Right lobe of liver (tissue), 6 donors: ENCODE measurements around the gene IFITM10. TPM values are rescaled to one million over a fixed set of nuclear protein-coding genes. Genes with fewer than 3 reads are reported as not detected.

Source experiments
- ATAC-seq, 4 donors: fragments of 200-7000 bp; cut with Tn5 transposase; one replicate each; pipeline ENCODE4 v1.9.1; 2020; ENCODE audit warnings: mild to moderate bottlenecking in 4 of 4, moderate library complexity in 4 of 4
- DNase-seq, 3 donors: peaks; one replicate each; pipeline ENCODE4 v3.0.0-alpha.2; 2020
- H3K27ac ChIP-seq, 3 donors: fragments of 200-600 bp; one replicate each; pipeline ENCODE4 v1.8.0; 2022
- H3K27me3 ChIP-seq, 2 donors: fragments of 200-600 bp; one replicate each; pipeline ENCODE4 v1.8.0; 2022
- H3K36me3 ChIP-seq, 4 donors: fragments of 200-600 bp; sonication (generic) in 1 of 4; one replicate each; pipeline versions ENCODE4 v1.5.1 to v1.8.0; 2017 to 2022; ENCODE audit warnings: control low read depth in 1 of 4
- H3K4me1 ChIP-seq, 4 donors: fragments of 200-600 bp; sonication (generic) in 1 of 4; one replicate each; pipeline versions ENCODE4 v1.5.1 to v1.8.0; 2017 to 2022; ENCODE audit warnings: control low read depth in 1 of 4
- H3K4me3 ChIP-seq, 3 donors: fragments of 200-600 bp; one replicate each; pipeline ENCODE4 v1.8.0; 2022
- H3K9me3 ChIP-seq, 4 donors: fragments of 200-600 bp; sonication (generic) in 1 of 4; one replicate each; pipeline versions ENCODE4 v1.5.1 to v1.8.0; 2017 to 2022; ENCODE audit warnings: control low read depth in 1 of 4
- CTCF ChIP-seq, 4 donors: fragments of 200-600 bp in 3 of 4; fragments of 450-650 bp in 1 of 4; IDR thresholded peaks; one replicate each; pipeline versions ENCODE4 v1.5.1 to v1.8.0; 2016 to 2022; ENCODE audit warnings: antibody characterized with exemption in 4 of 4, mild to moderate bottlenecking in 2 of 4
- POLR2A ChIP-seq: fragments of 450-650 bp; IDR thresholded peaks from one replicate; pipeline ENCODE4 v1.6.1; 2017; ENCODE audit warnings: antibody characterized with exemption, mild to moderate bottlenecking
- WGBS: methylation state at CpG from one replicate; pipeline ENCODE4 v1.1.6; 2018; ENCODE audit warnings: low coverage, low lambda C conversion rate; ENCODE audit not compliant: insufficient coverage; ENCODE audit errors: missing lambda C conversion rate; 5-methylcytosine and 5-hydroxymethylcytosine counted together
- intact Hi-C, 2 donors: fragments of 100-400 bp; cut with DNase I; formaldehyde crosslinking; loops; one replicate each; pipeline versions ENCODE4 v1.11.2 to v1.14.1; 2022
- total RNA-seq, 6 experiments: library from RNA; depleted of rRNA in 2 of 6; stranded (reverse); fragments of >200 nt in 2 of 6; fragmentation: NEBNext Ultra II Directional in 3 of 6; extraction: Animal tissue kit (Norgen Biotek cat#: 25700) in 3 of 6; gene quantifications; one replicate each; pipeline versions ENCODE4 v1.1.0 to v1.2.4, GENCODE V29; 2016 to 2023
- donor health status: DM: no; HTN: yes; CAD: no.
- donor health status: DM: no; HTN: no; CAD: no.
- donor health status: DM: no; HTN: no; CAD: no.
- donor health status: DM: no; HTN: yes; CAD: no.
- donor health status: DM: no; HTN: yes; CAD: no.

The IFITM10 gene
- total RNA-seq, 6 experiments from 2014 or later: 1.3 to 11.4 (median 6.7) TPM

- Histone ChIP-seq H3K4me1 (peaks cover 0 to 12% (median 0%) of the 10 kb centered on the region in 4 donors), H3K4me3 (no peak overlapping the region), H3K27me3 (no peaks in the 10 kb centered on the region), H3K36me3 (peaks cover 0 to 33% (median 23%) of the 10 kb centered on the region in 4 donors), H3K27ac (peak overlapping the region; percentile 33 to 50 (median 44)), H3K9me3 (no peaks in the 10 kb centered on the region)
- TF ChIP-seq CTCF (IDR thresholded peaks at IDR 0.05) (no peak), POLR2A (no peak)
- intact Hi-C loops: loop anchor here in 1 of 2 donors (10.0 kb wide), 1 partner anchor 644 kb away; no protein-coding TSS in a partner anchor
- ATAC-seq: peak; percentile 8 to 41 (median 24)
- WGBS: 60% methylated on average over 3 of the region's 14 CpGs
- no peak for DNase-seq
These were observed 590 bp upstream of the IFITM10 start for GRCh38 chr11:1750840-1751530.

- peak overlapping the region; percentile 36 to 45 (median 42) for H3K4me3 ChIP-seq
- peak overlapping the region; percentile 33 to 69 (median 44) for H3K27ac ChIP-seq
- peaks cover 0 to 8% (median 0%) of the 10 kb centered on the region in 4 donors for H3K4me1 ChIP-seq
- no peaks in the 10 kb centered on the region for H3K27me3 ChIP-seq
- DNase-seq (peak in 1 of 3 donors; percentile 43), ATAC-seq (peak; percentile 1 to 7 (median 4))
- peaks cover 0 to 22% (median 13%) of the 10 kb centered on the region in 4 donors for H3K36me3 ChIP-seq
- WGBS: 19% methylated on average over 9 of the region's 25 CpGs
- intact Hi-C loops: loop anchor here in 1 of 2 donors (10.0 kb wide), 2 partner anchors 95 to 645 kb away; no protein-coding TSS in a partner anchor
- H3K9me3 ChIP-seq: no peaks in the 10 kb centered on the region
- TF ChIP-seq POLR2A (no peak), CTCF (IDR thresholded peaks at IDR 0.05) (no peak)
These were observed 722 bp downstream of the IFITM10 start for GRCh38 chr11:1749395-1750351.

GRCh38 chr11:1748636-1749394 is 1.6 kb downstream of the IFITM10 start:
- H3K27ac ChIP-seq: peak overlapping the region; percentile 33 to 69 (median 44)
- WGBS: 6% methylated on average over 9 of the region's 84 CpGs
- H3K27me3 ChIP-seq: no peaks in the 10 kb centered on the region
- ATAC-seq (peak in 3 of 4 donors; percentile 1), DNase-seq (peak in 2 of 3 donors; percentile 46 to 51)
- peaks cover 0 to 8% (median 0%) of the 10 kb centered on the region in 4 donors for H3K4me1 ChIP-seq
- TF ChIP-seq POLR2A: peak; percentile 17
- TF ChIP-seq CTCF (IDR thresholded peaks at IDR 0.05): no peak
- intact Hi-C loops: loop anchor here in 1 of 2 donors (10.0 kb wide), 1 partner anchor 94 kb away; no protein-coding TSS in a partner anchor
- H3K9me3 ChIP-seq: no peaks in the 10 kb centered on the region
- H3K4me3 ChIP-seq: peak overlapping the region; percentile 36 to 45 (median 42)
- H3K36me3 ChIP-seq: peaks cover 0 to 16% (median 9%) of the 10 kb centered on the region in 4 donors
